Measurements from ENCODE around the gene EXD2.
"Not testable (repeated sequence)": the region's sequence is repeated elsewhere in the genome, so short reads cannot be mapped to it uniquely, and the experiment has no call there.

Gene EXD2

GRCh38 chr14:69204753-69205152 lies 13.5 kb downstream of the EXD2 start:
- DNase-seq (ENCODE audit: low read depth), result no peak
- H3K4me3 ChIP-seq (ENCODE audit: low read depth, low read length), result no peak overlapping the region
- TF ChIP-seq MAX (IDR thresholded peaks at IDR 0.05; ENCODE audit: low read depth, low read length), result no peak
- TF ChIP-seq POLR2A (IDR thresholded peaks at IDR 0.05; ENCODE audit: extremely low read depth, insufficient read length), result no peak
- no peak for TF ChIP-seq MYC (IDR thresholded peaks at IDR 0.05; ENCODE audit: low read depth, low read length)
- TF ChIP-seq CTCF (IDR thresholded peaks at IDR 0.05; ENCODE audit: low read depth, low read length), result no peak

- TF ChIP-seq MAX (IDR thresholded peaks at IDR 0.05; ENCODE audit: low read depth, low read length), result no peak
- TF ChIP-seq POLR2A (IDR thresholded peaks at IDR 0.05; ENCODE audit: extremely low read depth, insufficient read length), result no peak
- no peak for TF ChIP-seq MYC (IDR thresholded peaks at IDR 0.05; ENCODE audit: low read depth, low read length)
- TF ChIP-seq CTCF (IDR thresholded peaks at IDR 0.05; ENCODE audit: low read depth, low read length), result no peak
- DNase-seq (ENCODE audit: low read depth), result no peak
- H3K4me3 ChIP-seq (ENCODE audit: low read depth, low read length), result no peak overlapping the region
These were observed 16.2 kb downstream of the EXD2 start for GRCh38 chr14:69207435-69208041.

GRCh38 chr14:69208666-69209065 lies 17.4 kb downstream of the EXD2 start:
- DNase-seq (ENCODE audit: low read depth), result no peak
- TF ChIP-seq MAX (IDR thresholded peaks at IDR 0.05; ENCODE audit: low read depth, low read length), result no peak
- TF ChIP-seq MYC (IDR thresholded peaks at IDR 0.05; ENCODE audit: low read depth, low read length), result no peak
- TF ChIP-seq POLR2A (IDR thresholded peaks at IDR 0.05; ENCODE audit: extremely low read depth, insufficient read length), result no peak
- no peak for TF ChIP-seq CTCF (IDR thresholded peaks at IDR 0.05; ENCODE audit: low read depth, low read length)
- H3K4me3 ChIP-seq (ENCODE audit: low read depth, low read length), result no peak overlapping the region

GRCh38 chr14:69214393-69214792 lies 23.1 kb downstream of the EXD2 start:
- H3K4me3 ChIP-seq (ENCODE audit: low read depth, low read length), result no peak overlapping the region
- no peak for DNase-seq (ENCODE audit: low read depth)
- TF ChIP-seq MYC (IDR thresholded peaks at IDR 0.05; ENCODE audit: low read depth, low read length), result no peak
- no peak for TF ChIP-seq POLR2A (IDR thresholded peaks at IDR 0.05; ENCODE audit: extremely low read depth, insufficient read length)
- TF ChIP-seq MAX (IDR thresholded peaks at IDR 0.05; ENCODE audit: low read depth, low read length), result no peak
- TF ChIP-seq CTCF (IDR thresholded peaks at IDR 0.05; ENCODE audit: low read depth, low read length), result no peak

GRCh38 chr14:69217663-69218062 lies 26.4 kb downstream of the EXD2 start:
- DNase-seq (ENCODE audit: low read depth); H3K4me3 ChIP-seq (ENCODE audit: low read depth, low read length): not testable (repeated sequence)

GRCh38 chr14:69224946-69225345 lies 33.6 kb downstream of the EXD2 start:
- DNase-seq (ENCODE audit: low read depth), result no peak
- TF ChIP-seq MAX (IDR thresholded peaks at IDR 0.05; ENCODE audit: low read depth, low read length) (no peak), CTCF (IDR thresholded peaks at IDR 0.05; ENCODE audit: low read depth, low read length) (no peak), POLR2A (IDR thresholded peaks at IDR 0.05; ENCODE audit: extremely low read depth, insufficient read length) (no peak)
- H3K4me3 ChIP-seq (ENCODE audit: low read depth, low read length), result no peak overlapping the region
